A549 (cell line): ENCODE measurements around the gene CXorf65.

ENCODE experiments used
- BCL3 ChIP-seq: fragments of >200 bp; sonication (Bioruptor Twin); formaldehyde crosslinking; IDR thresholded peaks from 3 replicates; pipeline ENCODE4 v1.6.1; 2016
- CBX2 ChIP-seq: fragments of 200-600 bp; sonication (generic); IDR thresholded peaks from 2 replicates; pipeline ENCODE4 v1.6.1; 2016; ENCODE audit warnings: low read depth, mild to moderate bottlenecking, borderline replicate concordance
- CTCF ChIP-seq: fragments of >200 bp; sonication (Bioruptor Twin); formaldehyde crosslinking; IDR thresholded peaks from 3 replicates; pipeline ENCODE4 v1.5.1; 2016
- EP300 ChIP-seq, 2 experiments: fragments of >200 bp; sonication (Bioruptor Twin); formaldehyde crosslinking; IDR thresholded peaks; 2 replicates in 1 of 2; 3 replicates in 1 of 2; pipeline ENCODE4 v1.6.1; 2016 to 2017
- FOSL2 ChIP-seq, 2 experiments: fragments of 450-650 bp in 1 of 2; fragments of >200 bp in 1 of 2; sonication (Bioruptor Twin) in 1 of 2; formaldehyde crosslinking; IDR thresholded peaks; 2 replicates each; pipeline versions ENCODE4 v1.5.0 to v1.6.1; 2016 to 2020; ENCODE audit warnings: mild to moderate bottlenecking in 1 of 2, moderate library complexity in 1 of 2
- HOXA7 ChIP-seq: fragments of 250-450 bp; sonication (Bioruptor Pico); IDR thresholded peaks from 2 replicates; pipeline ENCODE4 v1.5.0; 2020; ENCODE audit warnings: mild to moderate bottlenecking, moderate library complexity
- MAZ ChIP-seq: fragments of 150-350 bp; IDR thresholded peaks from 2 replicates; pipeline ENCODE4 v1.6.1; 2014; ENCODE audit warnings: antibody characterized with exemption, low read depth, low read length, borderline replicate concordance
- POLR2A ChIP-seq: IDR thresholded peaks from 2 replicates; pipeline ENCODE4 v1.6.1; 2012; ENCODE audit warnings: mild to moderate bottlenecking, low read length
- RAD21 ChIP-seq, 2 experiments: fragments of >200 bp in 1 of 2; sonication (Bioruptor Twin) in 1 of 2; formaldehyde crosslinking in 1 of 2; IDR thresholded peaks in 1 of 2; conservative IDR thresholded peaks in 1 of 2; 2 replicates in 1 of 2; 3 replicates in 1 of 2; pipeline ENCODE4 v1.6.1; 2012 to 2018; ENCODE audit warnings: inconsistent platforms in 1 of 2
- REST ChIP-seq: fragments of 200-600 bp; sonication (generic); IDR thresholded peaks from 2 replicates; pipeline ENCODE4 v1.6.1; 2016; ENCODE audit warnings: antibody characterized with exemption, mild to moderate bottlenecking, moderate library complexity
- RNF2 ChIP-seq: fragments of 200-600 bp; sonication (generic); IDR thresholded peaks from 2 replicates; pipeline ENCODE4 v1.6.1; 2016; ENCODE audit warnings: low read depth, mild to moderate bottlenecking, antibody characterized with exemption, moderate library complexity, borderline replicate concordance
- SREBF2 ChIP-seq: fragments of 450-650 bp; IDR thresholded peaks from 2 replicates; pipeline ENCODE4 v1.6.1; 2014; ENCODE audit warnings: mild to moderate bottlenecking, moderate library complexity
- USF2 ChIP-seq: fragments of 450-650 bp; IDR thresholded peaks from 2 replicates; pipeline ENCODE4 v1.6.1; 2014; ENCODE audit warnings: antibody characterized with exemption

- no peak for TF ChIP-seq CBX2
- no peak for TF ChIP-seq RAD21 (conservative IDR thresholded peaks at IDR 0.05 in 1 of 2, IDR thresholded peaks at IDR 0.05 in 1 of 2)
- TF ChIP-seq FOSL2 (IDR thresholded peaks at IDR 0.05), result no peak
- TF ChIP-seq FOSL2 (CRISPR knock-in tag; IDR thresholded peaks at IDR 0.05), result no peak
- no peak for TF ChIP-seq REST
- no peak for TF ChIP-seq CTCF
- no peak for TF ChIP-seq HOXA7 (CRISPR knock-in tag)
- no peak for TF ChIP-seq USF2
- TF ChIP-seq POLR2A, result no peak
- no peak for TF ChIP-seq EP300 (IDR thresholded peaks at IDR 0.05)
- TF ChIP-seq RNF2, result no peak
- TF ChIP-seq MAZ, result no peak
- no peak for TF ChIP-seq SREBF2
- no peak for TF ChIP-seq BCL3
Measured at GRCh38 chrX:71091263-71091662, 15.3 kb downstream of the CXorf65 start.
